Frontal cortex (tissue), 4 donors: ENCODE data around the gene PRR23A. TPM values are rescaled to one million over a fixed set of nuclear protein-coding genes. Genes with fewer than 3 reads are reported as not detected.

Experiments
- DNase-seq, 2 donors: peaks; one replicate each; pipeline ENCODE4 v3.0.0; 2012; ENCODE audit warnings: low spot score in 2 of 2
- FAIRE-seq: peaks from 2 replicates; lab custom pipeline; 2012; peaks lifted over from hg19 to GRCh38; lab: Jason Lieb, UNC
- total RNA-seq: library from RNA; depleted of rRNA; stranded (reverse); fragments of >200 nt; gene quantifications from one replicate; pipeline ENCODE4 v1.2.3, GENCODE V29; 2014
- donor health status: control.
- donor health status: control.
- donor health status: control.

PRR23A gene
- total RNA-seq, 1 donor from 2014 or later: not detected

DNA sequence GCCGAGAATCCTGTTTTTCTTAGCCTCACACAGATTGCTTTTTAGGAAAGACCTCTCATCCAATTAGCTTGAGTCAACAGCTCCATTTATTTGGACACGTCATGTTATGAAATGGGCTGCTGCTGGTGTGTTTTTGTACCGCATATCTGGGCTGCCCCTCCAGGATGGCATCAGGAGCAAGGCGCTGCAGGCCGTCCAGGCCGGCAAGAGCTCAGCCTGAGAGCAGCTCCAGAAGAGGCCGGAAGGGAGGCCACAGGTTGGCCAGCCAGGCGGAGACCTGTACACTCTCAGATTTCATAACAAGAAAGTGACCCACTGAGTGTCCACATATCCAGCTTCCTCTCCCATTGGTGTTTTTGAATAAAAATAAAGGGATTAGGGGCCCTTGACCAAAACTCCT, 30.7 kb downstream of the PRR23A start:
- DNase-seq: no peak
- FAIRE-seq: no peak

DNA sequence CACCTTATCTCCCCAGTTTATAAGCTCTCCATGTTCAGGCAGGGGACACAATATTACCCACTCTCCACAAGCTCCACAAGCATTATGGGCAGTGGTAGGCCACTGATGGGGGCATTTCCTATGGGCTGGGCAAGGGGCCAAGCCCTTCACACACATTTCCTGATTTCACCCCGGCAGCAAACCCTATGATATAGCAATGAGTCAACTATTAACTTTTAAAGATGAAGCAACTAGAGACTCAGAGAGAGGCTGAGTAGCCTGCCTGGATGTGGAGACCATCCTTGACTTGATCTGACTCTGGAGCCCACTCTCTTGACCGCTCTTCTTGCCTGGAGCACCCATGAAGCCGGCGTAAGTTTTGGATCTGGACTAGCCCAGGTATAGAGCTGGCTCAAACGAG, 31.6 kb downstream of the PRR23A start:
- no peak for DNase-seq
- FAIRE-seq: no peak

DNA sequence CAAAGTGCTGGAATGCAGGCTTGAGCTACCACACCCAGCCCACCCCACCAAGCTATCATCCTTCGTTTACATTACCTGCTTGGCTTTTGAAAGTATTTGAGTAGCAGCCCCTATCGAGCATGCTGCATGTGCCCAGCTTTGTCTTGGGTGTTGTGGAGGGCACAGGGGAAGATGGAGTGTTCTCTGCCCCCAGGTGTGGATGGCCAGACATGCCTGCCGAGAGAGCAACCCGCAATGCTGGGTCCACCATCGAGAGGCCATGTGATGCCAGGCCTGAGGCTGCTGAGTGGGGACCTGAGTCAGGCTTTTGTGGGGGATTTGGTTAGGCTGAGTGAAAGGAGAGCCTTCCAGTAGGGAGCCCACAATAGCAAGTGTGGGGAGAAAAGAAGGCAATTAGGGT, 33.1 kb downstream of the PRR23A start:
- FAIRE-seq (no peak), DNase-seq (no peak)

- FAIRE-seq (no peak), DNase-seq (no peak)
These were observed 34.2 kb downstream of the PRR23A start for GRCh38 chr3:138971766-138972320.

DNA sequence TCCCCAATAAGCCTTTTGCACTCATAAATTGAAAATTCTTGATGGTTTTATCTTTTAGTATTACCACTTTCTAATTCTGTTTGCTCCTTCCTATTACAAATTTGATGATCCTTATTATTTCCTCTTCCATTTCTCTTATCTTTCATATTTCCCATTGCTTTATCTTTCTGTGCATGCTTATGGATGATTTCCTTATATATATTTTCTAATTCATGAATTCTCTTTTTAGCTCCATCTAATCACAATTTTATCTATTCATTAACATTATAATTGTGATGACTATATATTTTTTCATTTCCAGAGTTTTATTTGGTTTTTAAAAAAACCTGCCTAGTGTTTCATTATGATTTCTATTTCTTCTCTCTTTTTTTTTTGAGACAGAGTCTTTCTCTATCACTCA, 41.1 kb downstream of the PRR23A start:
- FAIRE-seq: no peak
- no peak for DNase-seq

- FAIRE-seq (no peak), DNase-seq (no peak)
These were observed 41.8 kb downstream of the PRR23A start for GRCh38 chr3:138964264-138964663.

DNA sequence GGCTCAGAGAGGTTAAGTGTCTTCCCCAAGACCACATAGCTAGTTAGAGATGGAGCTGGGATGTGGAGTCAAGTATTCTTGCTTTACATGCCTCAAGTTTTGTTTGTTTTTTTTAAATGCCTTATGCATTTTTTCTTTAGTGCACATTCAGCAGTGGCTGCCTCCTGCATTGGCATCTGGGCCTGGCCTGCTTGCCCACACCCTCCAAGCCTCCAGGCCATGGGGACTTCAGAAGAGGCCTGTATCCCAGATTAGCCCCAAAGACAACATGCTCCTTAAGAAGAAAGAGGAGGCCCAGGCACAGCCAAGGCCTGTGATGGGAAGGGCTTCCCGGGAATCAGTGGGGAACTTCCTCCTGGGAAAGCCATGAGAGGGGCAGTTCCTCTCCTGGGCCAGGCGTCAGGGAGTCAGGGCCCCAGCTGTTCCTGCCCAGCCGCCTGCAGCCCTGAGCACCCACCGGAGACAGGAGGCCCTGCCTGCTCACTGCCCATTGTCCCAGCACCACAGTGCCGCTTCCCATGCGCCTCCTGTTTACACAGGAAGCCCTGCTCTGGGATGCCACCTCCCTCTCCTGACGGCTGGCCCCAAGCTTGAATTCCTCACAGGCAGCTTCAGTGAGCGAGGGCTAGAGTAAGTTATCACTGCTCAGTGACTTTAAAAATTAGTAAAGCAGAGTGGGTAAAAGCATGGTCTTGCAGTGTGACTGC, 43.1 kb downstream of the PRR23A start:
- FAIRE-seq: no peak
- no peak for DNase-seq

DNA sequence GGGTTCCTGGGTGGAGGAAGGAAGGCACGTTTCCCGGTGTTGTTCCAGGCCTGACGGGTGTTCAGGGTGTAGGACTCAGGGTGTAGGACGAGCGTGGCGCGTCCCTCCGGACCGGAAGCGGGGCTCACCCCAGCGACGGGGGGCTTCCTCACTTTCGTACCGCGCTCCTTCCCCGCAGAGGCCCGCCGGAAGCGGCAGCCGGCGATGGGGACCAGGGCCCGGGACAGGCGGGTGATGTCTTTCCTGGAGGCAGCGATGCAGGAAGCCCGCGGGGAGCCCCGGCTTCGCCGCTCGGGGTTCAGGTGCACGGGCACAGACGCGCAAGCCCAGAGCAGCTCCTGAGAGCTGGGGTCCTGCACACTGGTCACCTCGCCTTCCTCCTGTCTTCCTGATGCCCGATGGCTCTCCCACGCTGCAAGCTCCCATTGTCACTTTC, 45.6 kb downstream of the PRR23A start:
- DNase-seq: no peak
- FAIRE-seq: no peak

Other genes starting within 250 kb of the PRR23A start
- gene PIK3CB, start 171.3 kb downstream of the PRR23A start, total RNA-seq: 28.9 TPM
- gene FOXL2, start 59.1 kb downstream of the PRR23A start, total RNA-seq: under 0.01 TPM
- gene FOXL2NB, start 59.1 kb downstream of the PRR23A start, total RNA-seq: 0.41 TPM
- not detected for gene PRR23B, start 14.7 kb upstream of the PRR23A start, total RNA-seq
- not detected for gene PRR23C, start 38.6 kb upstream of the PRR23A start, total RNA-seq